IMR-90 (cell line): ENCODE data around the gene TTC7B. TPM values are rescaled to one million over a fixed set of nuclear protein-coding genes. Genes with fewer than 3 reads are reported as not detected.

Experiments used
- ATAC-seq: fragments of 200-7000 bp; cut with Tn5 transposase; 2 replicates; pipeline ENCODE4 v1.9.1; 2020; ENCODE audit warnings: low read depth, mild to moderate bottlenecking, moderate library complexity
- BruUV-seq: library from RNA; stranded (reverse); fragments of 400-500 nt; replicated peaks from 2 replicates; lab custom pipeline; 2021; lab: Mats Ljungman, UMichigan
- CTCF ChIA-PET: fragments of 300-600 bp; formaldehyde crosslinking; extraction: SDS; loops from one replicate; lab custom pipeline; 2021; ENCODE audit warnings: antibody characterized with exemption; lab: Yijun Ruan, JAX
- POLR2A ChIA-PET: fragments of 300-600 bp; sonication (Branson Sonifier 250); formaldehyde crosslinking; loops from one replicate; lab custom pipeline; 2022; ENCODE audit warnings: antibody characterized with exemption; ENCODE audit not compliant: unreplicated experiment; lab: Charles Lee
- DNase-seq: peaks from one replicate; pipeline ENCODE4 v3.0.0; 2013
- H2AFZ ChIP-seq: replicated peaks from 2 replicates; pipeline ENCODE3; 2013; ENCODE audit warnings: low read length, mild to moderate bottlenecking; ENCODE audit not compliant: poor library complexity
- H2AK5ac ChIP-seq: 2 replicates; pipeline ENCODE4 v1.6.1; 2013; ENCODE audit warnings: low read depth, low read length, inconsistent platforms
- H2AK9ac ChIP-seq: replicated peaks from 2 replicates; pipeline ENCODE3; 2013; ENCODE audit warnings: mild to moderate bottlenecking, low read depth, low read length, moderate library complexity; ENCODE audit not compliant: poor library complexity
- H2BK120ac ChIP-seq: 2 replicates; pipeline ENCODE4 v1.6.1; 2013; ENCODE audit warnings: low read depth, low read length, inconsistent platforms
- H2BK15ac ChIP-seq: 3 replicates; pipeline ENCODE4 v1.6.1; 2013; ENCODE audit warnings: low read depth, low read length, inconsistent platforms
- H2BK20ac ChIP-seq: 2 replicates; pipeline ENCODE4 v1.6.1; 2013; ENCODE audit warnings: low read depth, mild to moderate bottlenecking, inconsistent platforms, low read length, moderate library complexity
- H2BK5ac ChIP-seq: 2 replicates; pipeline ENCODE4 v1.6.1; 2013; ENCODE audit warnings: mild to moderate bottlenecking, low read depth, low read length, inconsistent platforms; ENCODE audit not compliant: poor library complexity, severe bottlenecking
- H3K14ac ChIP-seq: replicated peaks from 2 replicates; pipeline ENCODE4 v1.6.1; 2013; ENCODE audit warnings: low read depth, low read length, inconsistent platforms
- H3K18ac ChIP-seq: 2 replicates; pipeline ENCODE4 v1.6.1; 2013; ENCODE audit warnings: low read depth, low read length, control low read depth
- H3K23ac ChIP-seq: 2 replicates; pipeline ENCODE4 v1.6.1; 2013; ENCODE audit warnings: low read depth, low read length, inconsistent platforms
- H3K27ac ChIP-seq: 2 replicates; pipeline ENCODE4 v1.5.1; 2013; ENCODE audit warnings: mild to moderate bottlenecking, control low read depth, low read length; ENCODE audit not compliant: insufficient read depth
- H3K27me3 ChIP-seq: 2 replicates; pipeline ENCODE4 v1.6.1; 2013; ENCODE audit warnings: low read length; ENCODE audit not compliant: control insufficient read depth, insufficient read depth
- H3K36me3 ChIP-seq: 2 replicates; pipeline ENCODE4 v1.6.1; 2013; ENCODE audit warnings: low read length, mixed read lengths; ENCODE audit not compliant: control insufficient read depth, insufficient read depth
- H3K4ac ChIP-seq: 2 replicates; pipeline ENCODE4 v1.6.1; 2013; ENCODE audit warnings: low read depth, low read length, inconsistent platforms
- H3K4me1 ChIP-seq: 2 replicates; pipeline ENCODE4 v1.6.1; 2013; ENCODE audit warnings: low read length, mixed read lengths; ENCODE audit not compliant: control insufficient read depth, insufficient read depth
- H3K4me2 ChIP-seq: 2 replicates; pipeline ENCODE4 v1.6.1; 2013; ENCODE audit warnings: low read depth, mild to moderate bottlenecking, control low read depth, low read length, moderate library complexity
- H3K4me3 ChIP-seq: 2 replicates; pipeline ENCODE4 v1.5.1; 2013; ENCODE audit warnings: low read depth, mild to moderate bottlenecking, control low read depth, low read length, moderate library complexity; ENCODE audit not compliant: insufficient read depth
- H3K56ac ChIP-seq: 2 replicates; pipeline ENCODE4 v1.6.1; 2013; ENCODE audit warnings: low read length, inconsistent platforms; ENCODE audit not compliant: insufficient read depth; ENCODE audit errors: extremely low read depth
- H3K79me1 ChIP-seq, 2 experiments: 2 replicates each; pipeline ENCODE4 v1.6.1; 2013; ENCODE audit warnings: low read length in 2 of 2, inconsistent platforms in 1 of 2, low read depth in 1 of 2
- H3K9ac ChIP-seq: 2 replicates; pipeline ENCODE4 v1.6.1; 2013; ENCODE audit warnings: low read depth, low read length, control low read depth
- H3K9me1 ChIP-seq: 2 replicates; pipeline ENCODE4 v1.6.1; 2013; ENCODE audit warnings: low read length, inconsistent platforms; ENCODE audit not compliant: insufficient read depth
- H3K9me3 ChIP-seq: 2 replicates; pipeline ENCODE4 v1.6.1; 2013; ENCODE audit warnings: low read length; ENCODE audit not compliant: control insufficient read depth, insufficient read depth
- H4K20me1 ChIP-seq: 2 replicates; pipeline ENCODE4 v1.6.1; 2013; ENCODE audit warnings: low read length, inconsistent platforms; ENCODE audit not compliant: insufficient read depth
- H4K5ac ChIP-seq: 2 replicates; pipeline ENCODE4 v1.6.1; 2013; ENCODE audit warnings: mild to moderate bottlenecking, low read depth, low read length, control low read depth
- H4K8ac ChIP-seq, 2 experiments: 2 replicates each; pipeline ENCODE4 v1.6.1; 2013; ENCODE audit warnings: low read depth in 2 of 2, low read length in 2 of 2, control low read depth in 1 of 2, inconsistent platforms in 1 of 2
- H4K91ac ChIP-seq: 2 replicates; pipeline ENCODE4 v1.6.1; 2013; ENCODE audit warnings: low read depth, low read length, inconsistent platforms; ENCODE audit not compliant: insufficient read depth
- CEBPB ChIP-seq: IDR thresholded peaks from 2 replicates; pipeline ENCODE4 v1.6.1; 2012; ENCODE audit warnings: low read depth, low read length, improper control_type of control experiment
- ELK1 ChIP-seq: fragments of 150-350 bp; IDR thresholded peaks from 2 replicates; pipeline ENCODE4 v1.6.1; 2016; ENCODE audit warnings: low read depth, mild to moderate bottlenecking, low read length, moderate library complexity, borderline replicate concordance
- MXI1 ChIP-seq: IDR thresholded peaks from 2 replicates; pipeline ENCODE4 v1.6.1; 2012; ENCODE audit warnings: low read depth, mild to moderate bottlenecking, low read length, moderate library complexity, borderline replicate concordance
- RCOR1 ChIP-seq: IDR thresholded peaks from 2 replicates; pipeline ENCODE4 v1.6.1; 2012; ENCODE audit warnings: mild to moderate bottlenecking, low read length, improper control_type of control experiment; ENCODE audit not compliant: insufficient replicate concordance
- WGBS, 2 experiments: methylation state at CpG; one replicate each; pipeline versions ENCODE4 v1.1.5 to v1.1.7; 2013; ENCODE audit warnings: missing lambda C conversion rate in 2 of 2; ENCODE audit not compliant: insufficient read length in 1 of 2; ENCODE audit errors: extremely low coverage in 2 of 2; 5-methylcytosine and 5-hydroxymethylcytosine counted together
- dilution Hi-C: fragments of 300-500 bp; cut with HindIII; formaldehyde crosslinking; loops from one replicate; pipeline ENCODE4 v1.14.3; 2018; ENCODE audit warnings: low sequenced_read_pairs; ENCODE audit not compliant: unreplicated experiment
- in situ Hi-C: fragments of 300-500 bp; cut with MboI; formaldehyde crosslinking; loops from 3 replicates; pipeline ENCODE4 v1.14.3; 2019; ENCODE audit warnings: low sequenced_read_pairs, inconsistent platforms, mixed read lengths
- intact Hi-C: fragments of 100-400 bp; cut with micrococcal nuclease; formaldehyde crosslinking; loops from 2 replicates; pipeline ENCODE4 v1.10.0; 2022
- polyA plus RNA-seq, 3 experiments: library from polyadenylated mRNA; depleted of rRNA; stranded (reverse); fragments of >200 nt; gene quantifications; 2 replicates each; pipeline ENCODE4 v1.2.3, GENCODE V29; 2012; ENCODE audit warnings: low replicate concordance in 1 of 3
- total RNA-seq: library from RNA; depleted of rRNA; stranded (reverse); fragments of >200 nt; gene quantifications from 2 replicates; pipeline ENCODE4 v1.2.3, GENCODE V29; 2012
- TF ChIP-seq, protein P1 (sequence below): fragments of 150-350 bp; IDR thresholded peaks from 2 replicates; pipeline ENCODE4 v1.6.1; 2017; ENCODE audit warnings: mild to moderate bottlenecking, antibody characterized with exemption, low read length, low read depth
- TF ChIP-seq, protein P2 (sequence below): conservative IDR thresholded peaks from 2 replicates; pipeline ENCODE4 v1.5.1; 2012; ENCODE audit warnings: mild to moderate bottlenecking, low read depth, low read length, improper control_type of control experiment

Gene TTC7B
- total and polyA plus RNA-seq, 2 of the 4 experiments (the other 2 are of a cell fraction) = 18.1 to 35.3 TPM

- dilution Hi-C loops = no loop called here
- no peaks in the 10 kb centered on the region; the same call in 1 of the 2 replicates for H3K4me1 ChIP-seq
Observed at GRCh38 chr14:90613453-90613852, 202.8 kb downstream of the TTC7B start.

More at GRCh38 chr14:90613453-90613852, 202.8 kb downstream of the TTC7B start:
- H4K8ac ChIP-seq = no peak overlapping the region
- no peaks in the 10 kb centered on the region for H3K27me3 ChIP-seq
- H4K91ac ChIP-seq = no peak overlapping the region
- no peak overlapping the region for H2AK5ac ChIP-seq
- no peak overlapping the region for H2BK120ac ChIP-seq
- no peak for ATAC-seq
- H3K18ac ChIP-seq = no peak overlapping the region
- H2AK9ac ChIP-seq = no peak overlapping the region
- H4K20me1 ChIP-seq = no peaks in the 10 kb centered on the region
- no peaks in the 10 kb centered on the region for H3K79me1 ChIP-seq
- no peak overlapping the region for H2AFZ ChIP-seq
- H4K5ac ChIP-seq = no peak overlapping the region
- intact Hi-C loops = no loop called here
- ChIA-PET POLR2A (no interaction called here), CTCF (no interaction called here)
- H2BK5ac ChIP-seq = no peak overlapping the region
- no peak overlapping the region for H3K27ac ChIP-seq
- H3K14ac ChIP-seq = no peak overlapping the region
- no peak overlapping the region for H2BK20ac ChIP-seq
- no peaks in the 10 kb centered on the region for H3K9me3 ChIP-seq
- no peak overlapping the region for H3K9ac ChIP-seq
- no peak overlapping the region for H3K23ac ChIP-seq
- no peak overlapping the region for H2BK15ac ChIP-seq
- DNase-seq = no peak
- H3K56ac ChIP-seq = no peak overlapping the region
- TF ChIP-seq ELK1 = no peak
- TF ChIP-seq RCOR1 = no peak
- TF ChIP-seq MXI1 = no peak
- TF ChIP-seq, protein P1, sequence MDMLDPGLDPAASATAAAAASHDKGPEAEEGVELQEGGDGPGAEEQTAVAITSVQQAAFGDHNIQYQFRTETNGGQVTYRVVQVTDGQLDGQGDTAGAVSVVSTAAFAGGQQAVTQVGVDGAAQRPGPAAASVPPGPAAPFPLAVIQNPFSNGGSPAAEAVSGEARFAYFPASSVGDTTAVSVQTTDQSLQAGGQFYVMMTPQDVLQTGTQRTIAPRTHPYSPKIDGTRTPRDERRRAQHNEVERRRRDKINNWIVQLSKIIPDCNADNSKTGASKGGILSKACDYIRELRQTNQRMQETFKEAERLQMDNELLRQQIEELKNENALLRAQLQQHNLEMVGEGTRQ = no peak
- TF ChIP-seq CEBPB = no peak
- TF ChIP-seq, protein P2, sequence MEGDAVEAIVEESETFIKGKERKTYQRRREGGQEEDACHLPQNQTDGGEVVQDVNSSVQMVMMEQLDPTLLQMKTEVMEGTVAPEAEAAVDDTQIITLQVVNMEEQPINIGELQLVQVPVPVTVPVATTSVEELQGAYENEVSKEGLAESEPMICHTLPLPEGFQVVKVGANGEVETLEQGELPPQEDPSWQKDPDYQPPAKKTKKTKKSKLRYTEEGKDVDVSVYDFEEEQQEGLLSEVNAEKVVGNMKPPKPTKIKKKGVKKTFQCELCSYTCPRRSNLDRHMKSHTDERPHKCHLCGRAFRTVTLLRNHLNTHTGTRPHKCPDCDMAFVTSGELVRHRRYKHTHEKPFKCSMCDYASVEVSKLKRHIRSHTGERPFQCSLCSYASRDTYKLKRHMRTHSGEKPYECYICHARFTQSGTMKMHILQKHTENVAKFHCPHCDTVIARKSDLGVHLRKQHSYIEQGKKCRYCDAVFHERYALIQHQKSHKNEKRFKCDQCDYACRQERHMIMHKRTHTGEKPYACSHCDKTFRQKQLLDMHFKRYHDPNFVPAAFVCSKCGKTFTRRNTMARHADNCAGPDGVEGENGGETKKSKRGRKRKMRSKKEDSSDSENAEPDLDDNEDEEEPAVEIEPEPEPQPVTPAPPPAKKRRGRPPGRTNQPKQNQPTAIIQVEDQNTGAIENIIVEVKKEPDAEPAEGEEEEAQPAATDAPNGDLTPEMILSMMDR = no peak
- no CpG with 5 or more reads among the region's 3 CpGs for WGBS, 2 experiments
- no TSS peak for BruUV-seq
- in situ Hi-C loops = no loop called here
- no peak overlapping the region for H3K4me3 ChIP-seq
- no peak overlapping the region for H3K4ac ChIP-seq
- no peaks in the 10 kb centered on the region; the same call in 1 of the 2 replicates for H3K9me1 ChIP-seq
- H3K4me2 ChIP-seq = no peak overlapping the region
- H3K36me3 ChIP-seq = peaks cover 9% of the 10 kb centered on the region; the same call in 1 of the 2 replicates
